HG02981 (cell line): ENCODE results near the gene BEND6.
A peak's percentile ranks its signal among the peaks of the same experiment; 100 is the strongest.
"Not testable (repeated sequence)": the region's sequence is repeated elsewhere in the genome, so short reads cannot be mapped to it uniquely, and the experiment has no call there.

Experiments
- ATAC-seq: cut with Tn5 transposase; IDR thresholded peaks from one replicate; pipeline ENCODE4 v1.9.1; 2021; ENCODE audit warnings: mild to moderate bottlenecking, moderate library complexity; ENCODE audit not compliant: unreplicated experiment

BEND6 gene

GRCh38 chr6:57026001-57026400 is 71.1 kb downstream of the BEND6 start:
- ATAC-seq: no peak

DNA sequence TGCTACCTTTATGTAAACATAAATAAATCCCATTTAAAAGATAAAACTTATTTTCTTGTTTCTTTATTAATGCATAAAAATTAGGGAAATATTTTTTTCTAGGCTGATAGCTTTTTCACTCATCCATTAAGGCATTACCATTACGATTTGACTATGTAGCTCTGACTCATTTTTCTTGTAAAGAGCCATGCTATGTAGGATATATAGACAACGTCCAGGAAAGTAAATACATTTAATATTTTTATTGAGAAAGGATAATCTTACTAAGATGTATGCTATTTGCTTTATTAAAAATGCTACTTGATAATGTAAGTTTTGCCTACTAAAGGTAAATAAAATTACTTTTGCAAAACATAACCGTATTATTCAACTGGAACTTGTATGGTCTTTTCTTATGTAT is 72.4 kb downstream of the BEND6 start:
- ATAC-seq: no peak

GRCh38 chr6:57029213-57029612 is 74.3 kb downstream of the BEND6 start:
- no peak for ATAC-seq

- ATAC-seq: no peak
Observed at GRCh38 chr6:57033228-57033627, 78.3 kb downstream of the BEND6 start.

DNA sequence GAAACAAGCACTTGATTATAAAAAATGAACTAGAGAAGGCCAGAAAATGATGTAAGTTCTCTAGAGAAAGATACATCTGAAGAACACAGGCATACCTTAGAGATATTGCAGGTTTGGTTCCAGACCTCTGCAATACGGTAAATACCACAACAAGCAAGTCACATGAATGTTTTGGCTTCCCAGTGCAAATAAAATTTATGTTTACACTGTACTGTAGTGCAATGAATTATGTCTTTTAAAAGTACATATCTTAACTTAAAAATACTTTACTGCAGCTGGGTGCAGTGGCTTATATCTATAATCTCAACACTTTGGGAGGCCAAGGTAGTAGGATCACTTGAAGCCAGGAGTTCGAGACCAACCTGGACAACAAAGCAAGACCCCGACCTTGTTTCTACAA is 80.6 kb downstream of the BEND6 start:
- ATAC-seq: no peak

DNA sequence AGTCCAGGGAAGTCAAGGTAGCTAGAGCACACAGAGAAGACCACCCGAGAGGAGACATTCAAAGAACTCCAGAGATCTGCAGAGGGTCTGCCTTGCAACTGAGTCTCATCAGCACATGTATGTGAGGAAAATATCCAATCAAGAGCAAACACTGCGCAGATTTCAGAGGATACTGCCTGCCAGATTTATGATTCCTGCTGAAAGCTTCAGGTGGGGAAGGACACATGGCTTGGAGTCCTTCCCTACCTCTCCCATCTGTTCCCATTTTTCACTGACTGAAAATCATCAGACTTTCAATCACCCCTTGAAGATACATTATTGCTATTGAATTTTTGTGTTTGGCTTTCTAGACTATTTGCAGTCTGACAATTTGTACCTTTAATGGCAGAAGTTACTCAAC is 84.0 kb downstream of the BEND6 start:
- no peak for ATAC-seq

DNA sequence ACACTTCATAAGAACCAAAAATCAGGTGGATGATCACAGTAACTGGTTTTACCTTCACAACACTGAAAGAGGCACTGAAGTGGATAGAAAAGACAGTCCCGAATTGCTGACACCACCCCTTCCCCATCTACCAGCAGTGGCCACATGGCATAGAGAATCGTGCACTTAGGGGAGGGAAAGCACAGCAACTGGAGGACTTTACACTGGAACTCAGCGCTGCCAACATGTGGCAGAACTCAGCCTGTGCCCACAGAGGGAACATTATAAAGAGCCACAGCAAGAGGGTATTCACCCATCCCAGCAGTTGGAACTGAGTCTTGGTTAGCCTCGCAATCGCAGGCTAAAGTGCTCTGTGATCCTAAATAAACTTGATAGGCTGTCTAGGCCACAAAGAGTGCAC is 85.1 kb downstream of the BEND6 start:
- ATAC-seq: no peak

- not testable (repeated sequence) for ATAC-seq
Observed at GRCh38 chr6:57044061-57044460, 89.2 kb downstream of the BEND6 start.

GRCh38 chr6:57044568-57044967 is 89.7 kb downstream of the BEND6 start:
- no peak for ATAC-seq

GRCh38 chr6:57046332-57047256 is 91.7 kb downstream of the BEND6 start, which contains the start of gene KIAA1586:
Gene KIAA1586 (plus strand): TSS chr6:57046693. CDS start chr6:57046756, 63 bp downstream.
- ATAC-seq: peak; percentile 94

GRCh38 chr6:57047257-57047585 is 92.3 kb downstream of the BEND6 start:
- ATAC-seq: peak; percentile 35

DNA sequence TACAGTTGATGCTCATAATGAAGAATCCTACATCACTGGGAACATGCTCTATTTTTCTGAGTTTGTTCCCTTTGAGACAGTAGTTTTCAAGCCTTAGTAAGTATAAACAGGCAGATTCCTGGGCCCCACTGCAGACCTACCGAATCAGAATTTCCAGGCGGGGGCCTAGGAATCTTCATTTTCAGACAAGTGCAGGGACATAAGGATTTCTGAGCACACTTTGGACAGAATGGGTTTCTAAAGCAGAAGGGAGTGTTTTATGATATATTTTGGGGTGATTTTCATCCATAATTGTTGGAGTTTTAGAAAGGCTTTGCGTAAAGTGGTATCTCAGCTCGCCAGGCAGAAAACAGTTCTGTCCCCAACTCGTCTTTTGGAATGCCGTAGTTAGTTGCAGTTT is 93.0 kb downstream of the BEND6 start:
- not testable (repeated sequence) for ATAC-seq

- ATAC-seq: no peak
Observed at GRCh38 chr6:57048577-57048976, 93.7 kb downstream of the BEND6 start.

DNA sequence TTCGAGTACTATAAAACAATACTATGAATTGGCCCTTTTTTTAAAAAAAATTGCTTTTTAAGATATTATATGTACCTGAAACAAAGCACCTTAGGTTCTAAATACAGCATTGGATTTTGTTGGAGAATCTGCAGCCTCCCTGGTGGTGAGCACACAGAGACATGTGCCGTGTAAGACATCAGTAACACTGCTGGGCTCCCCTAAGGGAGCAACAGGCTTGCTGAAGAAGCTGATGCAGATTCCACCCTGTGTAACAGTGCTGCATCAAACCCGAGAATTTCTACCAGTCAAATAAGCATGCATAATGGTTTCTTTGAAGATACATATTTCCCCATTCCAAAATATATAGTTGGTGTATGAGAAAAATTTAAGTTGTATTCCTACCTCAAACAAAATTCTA is 108.9 kb downstream of the BEND6 start:
- ATAC-seq: no peak

- ATAC-seq: no peak
Observed at GRCh38 chr6:57064809-57065208, 109.9 kb downstream of the BEND6 start.

DNA sequence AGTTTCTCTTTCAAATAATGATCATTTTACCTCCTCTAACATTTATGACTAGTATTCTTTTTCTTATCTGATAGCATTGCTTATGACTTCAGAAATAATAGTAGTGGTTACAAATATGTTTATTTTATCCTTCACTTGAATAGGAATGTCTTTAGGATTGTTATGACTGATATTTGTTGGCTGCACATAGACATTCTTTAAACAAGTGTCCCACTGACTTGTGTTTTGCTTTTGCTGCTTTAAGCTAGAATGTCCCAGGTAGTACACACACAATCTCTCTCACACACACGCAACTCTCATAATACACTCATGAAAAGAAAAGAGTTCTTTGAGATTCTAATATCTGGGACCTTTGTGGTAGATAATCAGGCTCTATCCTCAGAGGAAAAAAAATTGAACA is 113.2 kb downstream of the BEND6 start:
- no peak for ATAC-seq

- ATAC-seq: no peak
Observed at GRCh38 chr6:57069228-57069627, 114.3 kb downstream of the BEND6 start.

DNA sequence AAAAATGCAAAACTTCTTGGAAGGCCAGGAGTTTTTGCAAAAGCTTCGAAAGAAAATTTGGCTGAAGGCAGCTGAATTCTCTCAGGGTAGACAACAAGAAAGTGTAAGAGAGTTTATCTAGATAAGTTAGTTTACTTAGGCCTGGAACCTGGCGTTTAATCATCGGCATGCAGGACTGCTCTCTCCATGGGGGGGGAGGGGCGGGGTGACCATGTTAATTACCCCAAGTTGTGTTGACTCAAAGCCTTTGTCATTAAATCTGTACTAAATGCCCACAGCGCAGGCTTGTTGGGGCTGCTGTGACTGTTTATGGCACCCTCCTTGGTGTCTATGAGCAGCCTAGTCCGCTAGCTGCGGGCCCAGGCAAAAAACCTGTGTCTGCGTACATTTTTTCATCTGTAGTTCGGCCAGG is 115.0 kb downstream of the BEND6 start:
- no peak for ATAC-seq

GRCh38 chr6:57072108-57072507 is 117.2 kb downstream of the BEND6 start:
- no peak for ATAC-seq

- ATAC-seq: no peak
Observed at GRCh38 chr6:57074383-57074782, 119.5 kb downstream of the BEND6 start.

- ATAC-seq: no peak
Observed at GRCh38 chr6:57075092-57075491, 120.2 kb downstream of the BEND6 start.
